Tibial artery (tissue), 4 donors: ENCODE results near the gene IRF2.

Experiments used
- DNase-seq, 2 donors: peaks; one replicate each; pipeline ENCODE4 v3.0.0-alpha.2; 2019
- H3K27ac ChIP-seq, 2 donors: fragments of 200-600 bp; sonication (generic) in 1 of 2; 1 replicate in 1 of 2; 2 replicates in 1 of 2; pipeline ENCODE4 v1.5.1; 2018 to 2019; ENCODE audit warnings: mild to moderate bottlenecking in 1 of 2
- H3K27me3 ChIP-seq, 2 donors: fragments of 200-600 bp; sonication (generic) in 1 of 2; one replicate each; pipeline versions ENCODE4 v1.5.1 to v1.6.0; 2016 to 2019
- H3K36me3 ChIP-seq, 3 donors: fragments of 200-600 bp; sonication (generic) in 2 of 3; one replicate each; pipeline ENCODE4 v1.5.1; 2016 to 2019; ENCODE audit warnings: mild to moderate bottlenecking in 2 of 3
- H3K4me1 ChIP-seq, 4 donors: fragments of 200-600 bp; sonication (generic) in 2 of 4; 1 replicate in 3 of 4; 2 replicates in 1 of 4; pipeline ENCODE4 v1.5.1; 2016 to 2019
- H3K4me3 ChIP-seq, 2 donors: fragments of 200-600 bp; sonication (generic) in 1 of 2; 1 replicate in 1 of 2; 2 replicates in 1 of 2; pipeline ENCODE4 v1.5.1; 2018 to 2019; ENCODE audit warnings: mild to moderate bottlenecking in 2 of 2
- H3K9me3 ChIP-seq, 3 donors: fragments of 200-600 bp; sonication (generic) in 1 of 3; one replicate each; pipeline ENCODE4 v1.5.1; 2016 to 2019
- intact Hi-C: fragments of 100-400 bp; cut with DNase I; formaldehyde crosslinking; loops from one replicate; pipeline ENCODE4 v1.15.0; 2023; ENCODE audit warnings: low total_unique reads
- TF ChIP-seq, protein P1 (sequence below), 2 experiments: fragments of 200-600 bp in 1 of 2; fragments of 450-650 bp in 1 of 2; IDR thresholded peaks; one replicate each; pipeline ENCODE4 v1.5.1; 2017 to 2019; ENCODE audit warnings: antibody characterized with exemption in 2 of 2, mild to moderate bottlenecking in 1 of 2, moderate library complexity in 1 of 2

The IRF2 gene

DNA sequence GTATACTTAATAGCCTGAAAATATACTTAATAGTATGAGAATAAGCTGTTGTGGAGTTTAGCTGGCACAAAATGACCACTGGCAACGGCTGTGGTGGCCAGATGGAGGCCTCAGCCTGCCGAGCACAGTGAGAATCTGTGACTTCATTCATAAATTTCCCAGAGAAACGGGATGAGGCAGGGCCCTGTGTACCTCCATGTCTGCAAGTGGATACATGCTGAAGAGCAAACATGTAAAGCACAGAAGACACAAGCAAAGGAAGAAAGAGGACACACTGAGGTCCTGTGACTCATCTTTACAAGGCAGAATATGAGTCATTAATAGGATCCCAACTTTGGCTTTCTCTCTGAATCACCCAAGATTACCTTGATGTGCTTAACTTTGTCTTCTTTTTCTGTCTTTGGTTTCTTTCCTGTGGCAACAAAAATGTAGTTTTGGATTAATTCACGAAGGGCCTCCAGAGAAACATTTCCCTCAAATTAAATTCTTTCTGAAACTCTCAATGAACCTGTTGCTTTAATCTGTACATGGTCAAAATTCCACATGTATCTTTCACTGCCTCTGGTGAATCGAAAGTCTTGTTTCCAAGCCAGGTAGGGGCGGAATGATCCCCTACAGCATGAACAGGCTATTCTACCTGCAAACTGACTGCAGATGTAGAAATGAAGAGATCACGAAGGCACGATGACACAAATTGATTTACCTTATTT lies 56.4 kb downstream of the IRF2 start:
- Histone ChIP-seq H3K27me3 (no peaks in the 10 kb centered on the region), H3K4me1 (peaks cover 0 to 5% (median 4%) of the 10 kb centered on the region in 4 donors), H3K36me3 (peaks cover 18 to 52% (median 46%) of the 10 kb centered on the region in 3 donors), H3K27ac (peak overlapping the region; percentile 10 to 15), H3K4me3 (no peak overlapping the region), H3K9me3 (peaks cover 0 to 6% (median 0%) of the 10 kb centered on the region in 3 donors)
- TF ChIP-seq, protein P1, sequence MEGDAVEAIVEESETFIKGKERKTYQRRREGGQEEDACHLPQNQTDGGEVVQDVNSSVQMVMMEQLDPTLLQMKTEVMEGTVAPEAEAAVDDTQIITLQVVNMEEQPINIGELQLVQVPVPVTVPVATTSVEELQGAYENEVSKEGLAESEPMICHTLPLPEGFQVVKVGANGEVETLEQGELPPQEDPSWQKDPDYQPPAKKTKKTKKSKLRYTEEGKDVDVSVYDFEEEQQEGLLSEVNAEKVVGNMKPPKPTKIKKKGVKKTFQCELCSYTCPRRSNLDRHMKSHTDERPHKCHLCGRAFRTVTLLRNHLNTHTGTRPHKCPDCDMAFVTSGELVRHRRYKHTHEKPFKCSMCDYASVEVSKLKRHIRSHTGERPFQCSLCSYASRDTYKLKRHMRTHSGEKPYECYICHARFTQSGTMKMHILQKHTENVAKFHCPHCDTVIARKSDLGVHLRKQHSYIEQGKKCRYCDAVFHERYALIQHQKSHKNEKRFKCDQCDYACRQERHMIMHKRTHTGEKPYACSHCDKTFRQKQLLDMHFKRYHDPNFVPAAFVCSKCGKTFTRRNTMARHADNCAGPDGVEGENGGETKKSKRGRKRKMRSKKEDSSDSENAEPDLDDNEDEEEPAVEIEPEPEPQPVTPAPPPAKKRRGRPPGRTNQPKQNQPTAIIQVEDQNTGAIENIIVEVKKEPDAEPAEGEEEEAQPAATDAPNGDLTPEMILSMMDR (IDR thresholded peaks at IDR 0.05), result no peak
- intact Hi-C loops, result no loop called here
- DNase-seq, result no peak

DNA sequence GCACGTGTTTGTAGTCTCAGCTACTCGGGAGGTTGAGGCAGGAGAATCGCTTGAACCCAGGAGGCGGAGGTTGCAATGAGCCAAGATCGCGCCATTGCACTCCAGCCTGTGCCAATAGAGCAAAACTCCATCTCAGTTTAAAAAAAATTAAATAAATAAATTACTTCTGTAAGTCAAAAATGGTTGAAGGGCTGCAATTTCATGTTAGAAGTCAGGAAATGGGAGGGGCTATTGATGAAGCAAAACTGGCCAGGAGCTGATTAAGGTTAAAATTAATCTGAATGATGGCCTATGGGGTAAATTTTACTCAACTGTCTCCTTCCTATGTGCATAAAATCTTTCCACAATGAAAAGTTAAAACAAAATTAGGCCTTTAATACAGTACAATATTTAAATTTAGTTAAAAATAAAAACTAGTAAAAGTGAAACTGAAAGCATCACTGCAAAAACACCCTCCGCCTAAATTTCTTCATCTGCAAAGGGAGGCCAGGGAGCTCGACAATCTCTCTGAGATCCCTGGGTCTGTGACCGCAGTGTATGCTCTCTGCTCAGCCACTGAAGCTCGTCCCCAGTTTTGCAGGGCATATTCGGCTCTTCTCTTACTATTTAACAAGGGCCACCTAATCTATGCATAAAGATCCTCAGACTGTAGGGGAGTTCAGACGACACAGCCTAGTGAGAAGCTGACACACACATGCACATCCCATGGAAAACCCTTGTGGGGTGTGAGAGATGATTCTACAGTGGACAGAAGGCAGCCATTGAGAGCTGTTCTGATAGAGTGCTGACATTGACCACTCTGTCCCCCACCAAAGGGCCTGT lies 57.2 kb downstream of the IRF2 start:
- intact Hi-C loops, result no loop called here
- peaks cover 0 to 5% (median 4%) of the 10 kb centered on the region in 4 donors for H3K4me1 ChIP-seq
- TF ChIP-seq, protein P1 (IDR thresholded peaks at IDR 0.05), result no peak
- H3K4me3 ChIP-seq, result peak overlapping the region in 1 of 2 donors; percentile 12
- DNase-seq, result no peak
- peak overlapping the region; percentile 10 to 15 for H3K27ac ChIP-seq
- H3K36me3 ChIP-seq, result peaks cover 10 to 58% (median 38%) of the 10 kb centered on the region in 3 donors
- H3K27me3 ChIP-seq, result no peaks in the 10 kb centered on the region
- no peaks in the 10 kb centered on the region for H3K9me3 ChIP-seq

DNA sequence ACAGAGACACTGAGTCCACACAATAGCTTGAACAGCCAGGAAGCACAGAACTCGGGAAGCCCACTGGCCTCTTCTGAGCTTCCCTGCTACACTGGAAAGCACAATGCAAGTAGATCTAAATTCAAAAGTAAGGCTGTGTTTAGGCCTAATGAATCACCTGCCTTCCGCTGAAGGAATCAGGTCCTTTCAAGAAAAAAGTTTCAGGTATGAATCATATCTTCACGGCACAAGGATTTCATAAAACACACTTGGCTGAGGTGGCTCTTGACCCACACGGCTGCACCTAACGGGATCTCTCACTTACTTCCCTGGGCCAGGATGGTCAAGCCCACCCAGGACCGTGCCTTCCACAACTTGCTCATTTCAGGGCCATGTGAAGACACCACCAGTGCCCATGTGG lies 59.3 kb downstream of the IRF2 start:
- H3K9me3 ChIP-seq, result no peaks in the 10 kb centered on the region
- H3K27ac ChIP-seq, result no peak overlapping the region
- H3K36me3 ChIP-seq, result peaks cover 10 to 68% (median 36%) of the 10 kb centered on the region in 3 donors
- H3K4me1 ChIP-seq, result peaks cover 0 to 5% (median 4%) of the 10 kb centered on the region in 4 donors
- TF ChIP-seq, protein P1 (IDR thresholded peaks at IDR 0.05), result no peak
- no peak for DNase-seq
- H3K27me3 ChIP-seq, result no peaks in the 10 kb centered on the region
- intact Hi-C loops, result no loop called here
- H3K4me3 ChIP-seq, result no peak overlapping the region

DNA sequence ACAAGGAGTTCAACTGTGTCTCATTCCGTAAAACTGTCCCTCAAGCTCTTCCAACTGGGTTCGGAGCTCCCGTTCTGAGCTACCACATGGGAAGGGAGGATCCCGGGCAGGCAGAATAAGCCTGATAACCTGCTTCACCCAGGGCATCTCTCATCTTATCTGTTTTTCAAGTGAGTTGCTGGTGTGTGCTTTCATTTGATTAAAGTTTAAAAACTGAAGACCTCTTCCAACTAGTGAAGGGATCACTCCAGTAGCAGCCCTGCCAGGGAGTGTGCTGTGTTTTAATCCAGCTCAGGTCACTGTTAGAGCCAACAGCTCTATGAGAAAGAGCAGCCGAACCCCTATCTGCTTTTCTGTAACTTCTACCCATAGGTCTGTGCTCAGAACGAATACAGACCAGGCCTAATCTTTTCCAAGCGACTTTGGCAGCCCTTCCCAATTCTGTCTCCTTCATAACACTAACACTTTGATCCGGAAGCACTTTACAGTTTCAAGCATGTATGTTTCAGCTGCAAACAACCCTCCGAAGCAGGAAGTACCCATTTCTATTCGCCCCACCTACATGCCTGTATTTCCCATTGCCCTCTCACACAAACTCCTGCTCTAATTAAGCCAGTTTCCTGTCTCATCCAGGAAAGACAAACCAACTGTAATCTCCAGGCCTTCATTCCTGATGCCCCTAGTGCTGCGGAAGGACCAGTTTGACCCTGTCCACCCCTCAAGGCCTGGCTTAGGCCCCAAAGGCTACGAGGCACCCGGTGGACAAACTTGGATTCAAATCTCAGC lies 60.9 kb downstream of the IRF2 start:
- Histone ChIP-seq H3K4me1 (peaks cover 0 to 10% (median 7%) of the 10 kb centered on the region in 4 donors), H3K4me3 (no peak overlapping the region), H3K36me3 (peaks cover 9 to 71% (median 43%) of the 10 kb centered on the region in 3 donors), H3K27ac (no peak overlapping the region), H3K27me3 (no peaks in the 10 kb centered on the region), H3K9me3 (no peaks in the 10 kb centered on the region)
- TF ChIP-seq, protein P1 (IDR thresholded peaks at IDR 0.05), result no peak
- DNase-seq, result no peak
- intact Hi-C loops, result no loop called here

DNA sequence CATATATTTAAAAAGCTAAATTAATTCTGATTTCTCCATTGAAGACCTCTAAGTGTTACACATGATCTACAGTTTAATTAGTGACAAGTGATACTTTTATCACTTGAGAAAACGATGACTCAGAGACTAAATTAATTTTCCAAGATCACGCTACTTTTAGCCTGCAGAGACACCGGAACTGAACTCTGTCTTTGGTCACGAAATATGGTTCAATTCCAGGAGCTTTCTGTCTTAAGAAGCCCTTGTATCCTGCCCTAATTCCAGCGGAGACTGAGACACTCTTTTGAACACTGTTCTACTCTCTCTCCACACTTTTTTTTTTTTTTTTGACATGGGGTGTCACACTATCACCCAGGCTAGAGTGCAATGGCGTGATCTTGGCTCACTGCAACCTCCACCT lies 63.6 kb downstream of the IRF2 start:
- no peaks in the 10 kb centered on the region for H3K9me3 ChIP-seq
- H3K36me3 ChIP-seq, result peaks cover 25 to 79% (median 36%) of the 10 kb centered on the region in 3 donors
- peaks cover 0 to 21% (median 9%) of the 10 kb centered on the region in 4 donors for H3K4me1 ChIP-seq
- DNase-seq, result no peak
- intact Hi-C loops, result no loop called here
- TF ChIP-seq, protein P1 (IDR thresholded peaks at IDR 0.05), result no peak
- no peak overlapping the region for H3K27ac ChIP-seq
- no peak overlapping the region for H3K4me3 ChIP-seq
- H3K27me3 ChIP-seq, result no peaks in the 10 kb centered on the region
